ENCODE measurements around the gene ASS1. TPM values are rescaled to one million over a fixed set of nuclear protein-coding genes. Genes with fewer than 3 reads are reported as not detected.

ASS1 gene
- total RNA-seq, 1 experiment from 2014 or later, result 83.0 TPM

DNA sequence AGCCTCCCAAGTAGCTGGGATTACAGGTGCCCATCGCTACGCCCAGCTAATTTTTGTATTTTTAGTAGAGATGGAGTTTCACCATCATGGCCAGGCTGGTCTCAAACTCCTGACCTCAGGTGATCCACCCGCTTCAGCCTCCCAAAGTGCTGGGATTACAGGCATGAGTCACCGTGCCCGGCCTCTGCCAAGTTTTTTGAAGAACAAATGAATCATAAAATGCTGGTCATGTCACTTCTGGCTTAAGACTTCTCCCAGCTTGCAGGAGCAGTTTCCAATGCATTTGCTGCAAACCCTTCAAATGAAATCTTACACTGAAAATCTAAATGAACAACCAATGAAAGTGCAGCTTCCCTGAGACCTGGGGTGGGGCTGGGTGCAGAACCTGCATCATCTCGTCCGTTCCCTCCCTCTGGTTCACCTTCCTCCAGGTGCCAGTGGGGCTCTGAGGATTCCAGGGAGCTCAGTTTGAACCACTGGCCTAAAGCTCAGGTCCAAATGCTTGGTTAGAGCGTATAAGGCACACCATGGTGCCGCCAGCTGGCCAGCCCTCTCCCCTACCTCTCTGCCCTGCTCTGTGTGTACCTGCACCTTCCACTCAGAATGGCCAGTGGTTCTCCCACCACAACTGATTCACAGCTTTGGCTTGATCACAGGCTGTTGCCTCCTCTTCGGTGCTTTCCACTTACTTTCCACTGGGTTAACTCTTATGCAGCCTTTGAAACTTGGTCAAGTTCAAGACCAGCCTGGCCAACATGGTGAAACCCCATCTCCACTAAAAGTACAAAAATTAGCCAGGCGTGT, 94.9 kb downstream of the ASS1 start:
- no peaks in the 10 kb centered on the region for H3K36me3 ChIP-seq (ENCODE audit: low read depth, low read length)
- no peaks in the 10 kb centered on the region for H3F3A ChIP-seq (ENCODE audit: low read length, unreplicated experiment)
- H3K4me3 ChIP-seq (ENCODE audit: low read length), result no peak overlapping the region
- TF ChIP-seq EZH2phosphoT487 (IDR thresholded peaks at IDR 0.05; ENCODE audit: borderline replicate concordance, low read length) (no peak), EZH2 (IDR thresholded peaks at IDR 0.05; ENCODE audit: low read length, unreplicated experiment) (no peak)
- TF ChIP-seq, protein P1, sequence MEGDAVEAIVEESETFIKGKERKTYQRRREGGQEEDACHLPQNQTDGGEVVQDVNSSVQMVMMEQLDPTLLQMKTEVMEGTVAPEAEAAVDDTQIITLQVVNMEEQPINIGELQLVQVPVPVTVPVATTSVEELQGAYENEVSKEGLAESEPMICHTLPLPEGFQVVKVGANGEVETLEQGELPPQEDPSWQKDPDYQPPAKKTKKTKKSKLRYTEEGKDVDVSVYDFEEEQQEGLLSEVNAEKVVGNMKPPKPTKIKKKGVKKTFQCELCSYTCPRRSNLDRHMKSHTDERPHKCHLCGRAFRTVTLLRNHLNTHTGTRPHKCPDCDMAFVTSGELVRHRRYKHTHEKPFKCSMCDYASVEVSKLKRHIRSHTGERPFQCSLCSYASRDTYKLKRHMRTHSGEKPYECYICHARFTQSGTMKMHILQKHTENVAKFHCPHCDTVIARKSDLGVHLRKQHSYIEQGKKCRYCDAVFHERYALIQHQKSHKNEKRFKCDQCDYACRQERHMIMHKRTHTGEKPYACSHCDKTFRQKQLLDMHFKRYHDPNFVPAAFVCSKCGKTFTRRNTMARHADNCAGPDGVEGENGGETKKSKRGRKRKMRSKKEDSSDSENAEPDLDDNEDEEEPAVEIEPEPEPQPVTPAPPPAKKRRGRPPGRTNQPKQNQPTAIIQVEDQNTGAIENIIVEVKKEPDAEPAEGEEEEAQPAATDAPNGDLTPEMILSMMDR (conservative IDR thresholded peaks at IDR 0.05; ENCODE audit: low read depth, low read length), result no peak
- no peak overlapping the region for H3K27ac ChIP-seq (ENCODE audit: low read length)
- no TSS peak for BruUV-seq (replicated peaks)
- intact Hi-C loops (cut with micrococcal nuclease), result no loop called here
- H3K4me2 ChIP-seq (ENCODE audit: low read length), result peak overlapping the region; percentile 28; the same call in 1 of the 2 replicates
- H4K20me1 ChIP-seq (ENCODE audit: low read length), result no peaks in the 10 kb centered on the region
- no peaks in the 10 kb centered on the region for H3K79me2 ChIP-seq (ENCODE audit: low read length)
- no peak overlapping the region for H2AFZ ChIP-seq (ENCODE audit: low read length)
- no peak overlapping the region for H3K9ac ChIP-seq (ENCODE audit: low read length)
- no peaks in the 10 kb centered on the region for H3K27me3 ChIP-seq (ENCODE audit: low read length)
- ChIA-PET POLR2A (ENCODE audit: unreplicated experiment) (no interaction called here), CTCF (interaction anchor here (1.0 kb wide), 1 partner anchor 143 kb away, joined by 3 read pairs; no protein-coding TSS in a partner anchor)
- H3K9me2 ChIP-seq (replicated peaks; ENCODE audit: low read length), result no peaks in the 10 kb centered on the region
- ATAC-seq (peak; percentile 67), DNase-seq (peak; percentile 77)
- peaks cover 12% of the 10 kb centered on the region for H3K4me1 ChIP-seq (ENCODE audit: insufficient read depth, low read length)
- H3K9me3 ChIP-seq (ENCODE audit: low read length), result no peaks in the 10 kb centered on the region

DNA sequence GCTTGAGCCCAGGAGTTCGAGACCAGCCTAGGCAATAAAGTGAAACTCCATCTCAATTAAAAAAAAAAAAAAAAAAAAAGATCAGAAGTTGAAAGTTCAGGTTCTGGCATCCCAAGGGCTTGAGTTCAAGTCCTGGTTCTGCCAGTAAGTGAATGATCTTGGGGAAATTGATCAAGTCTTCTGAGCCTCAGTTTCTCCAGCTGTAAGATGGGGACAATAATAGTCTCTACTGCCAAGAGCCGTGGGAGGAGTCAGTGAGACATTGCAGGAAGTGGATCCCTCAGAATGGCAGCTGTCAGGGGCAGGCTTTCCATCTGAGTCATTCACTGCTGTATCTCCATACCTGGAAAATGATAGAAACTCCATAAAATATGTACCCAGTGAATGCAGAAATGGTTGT, 96.8 kb downstream of the ASS1 start:
- no peak overlapping the region for H3K4me3 ChIP-seq (ENCODE audit: low read length)
- no peaks in the 10 kb centered on the region for H3K9me2 ChIP-seq (replicated peaks; ENCODE audit: low read length)
- no peak for TF ChIP-seq EZH2phosphoT487 (IDR thresholded peaks at IDR 0.05; ENCODE audit: borderline replicate concordance, low read length)
- no peak for ATAC-seq
- ChIA-PET POLR2A (ENCODE audit: unreplicated experiment) (no interaction called here), CTCF (no interaction called here)
- H3K4me2 ChIP-seq (ENCODE audit: low read length), result no peak overlapping the region
- H3K9me3 ChIP-seq (ENCODE audit: low read length), result no peaks in the 10 kb centered on the region
- no peaks in the 10 kb centered on the region for H3K79me2 ChIP-seq (ENCODE audit: low read length)
- H3K27me3 ChIP-seq (ENCODE audit: low read length), result no peaks in the 10 kb centered on the region
- no peaks in the 10 kb centered on the region for H3F3A ChIP-seq (ENCODE audit: low read length, unreplicated experiment)
- no peaks in the 10 kb centered on the region for H3K36me3 ChIP-seq (ENCODE audit: low read depth, low read length)
- DNase-seq, result peak; percentile 15
- intact Hi-C loops (cut with micrococcal nuclease), result no loop called here
- no peak overlapping the region for H3K9ac ChIP-seq (ENCODE audit: low read length)
- no peak overlapping the region for H2AFZ ChIP-seq (ENCODE audit: low read length)
- H3K4me1 ChIP-seq (ENCODE audit: insufficient read depth, low read length), result peaks cover 12% of the 10 kb centered on the region
- no TSS peak for BruUV-seq (replicated peaks)
- H4K20me1 ChIP-seq (ENCODE audit: low read length), result no peaks in the 10 kb centered on the region
- H3K27ac ChIP-seq (ENCODE audit: low read length), result no peak overlapping the region

DNA sequence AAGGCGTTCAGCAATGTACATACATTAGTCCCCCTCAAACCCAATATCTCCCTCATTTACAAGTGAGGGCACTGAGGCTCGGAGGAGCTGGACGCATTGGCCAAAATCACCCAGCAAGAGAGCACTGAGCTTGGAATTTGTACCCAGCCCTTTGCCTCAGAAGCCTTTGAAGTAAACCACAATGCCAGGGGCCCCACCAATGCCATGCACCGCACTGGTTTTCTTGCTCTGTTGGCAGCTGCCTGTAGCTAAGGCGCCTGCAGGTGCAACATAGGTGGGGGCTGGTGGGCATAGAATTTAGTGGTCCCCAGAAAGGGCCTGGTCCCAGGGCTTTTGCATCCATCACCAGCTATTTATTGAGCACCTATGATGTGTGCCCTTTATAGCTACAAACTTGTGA, 97.3 kb downstream of the ASS1 start:
- no peak overlapping the region for H3K9ac ChIP-seq (ENCODE audit: low read length)
- H3K27me3 ChIP-seq (ENCODE audit: low read length), result no peaks in the 10 kb centered on the region
- no peaks in the 10 kb centered on the region for H4K20me1 ChIP-seq (ENCODE audit: low read length)
- BruUV-seq (replicated peaks), result no TSS peak
- ChIA-PET CTCF (no interaction called here), POLR2A (ENCODE audit: unreplicated experiment) (no interaction called here)
- H2AFZ ChIP-seq (ENCODE audit: low read length), result no peak overlapping the region
- no peaks in the 10 kb centered on the region for H3F3A ChIP-seq (ENCODE audit: low read length, unreplicated experiment)
- peaks cover 12% of the 10 kb centered on the region for H3K4me1 ChIP-seq (ENCODE audit: insufficient read depth, low read length)
- no peak for ATAC-seq
- no peaks in the 10 kb centered on the region for H3K9me3 ChIP-seq (ENCODE audit: low read length)
- no peak overlapping the region for H3K4me3 ChIP-seq (ENCODE audit: low read length)
- H3K4me2 ChIP-seq (ENCODE audit: low read length), result no peak overlapping the region
- H3K9me2 ChIP-seq (replicated peaks; ENCODE audit: low read length), result no peaks in the 10 kb centered on the region
- TF ChIP-seq EZH2 (IDR thresholded peaks at IDR 0.05; ENCODE audit: low read length, unreplicated experiment) (no peak), EZH2phosphoT487 (IDR thresholded peaks at IDR 0.05; ENCODE audit: borderline replicate concordance, low read length) (no peak)
- TF ChIP-seq, protein P1 (conservative IDR thresholded peaks at IDR 0.05; ENCODE audit: low read depth, low read length), result no peak
- intact Hi-C loops (cut with micrococcal nuclease), result no loop called here
- H3K36me3 ChIP-seq (ENCODE audit: low read depth, low read length), result no peaks in the 10 kb centered on the region
- H3K79me2 ChIP-seq (ENCODE audit: low read length), result no peaks in the 10 kb centered on the region
- no peak for DNase-seq
- no peak overlapping the region for H3K27ac ChIP-seq (ENCODE audit: low read length)
